Activated CD4-positive, alpha-beta memory T cell treated with anti-CD3 and anti-CD28 coated beads, Interleukin-2, amount 10 ng/mL, durations not matched to agents 7 days and 5 days (primary cell): ENCODE results near the gene FANCE. TPM values are rescaled to one million over a fixed set of nuclear protein-coding genes. Genes with fewer than 3 reads are reported as not detected.

Experiments used
- CTCF ChIA-PET: fragments of 350-600 bp; sonication (Branson Sonifier 250); formaldehyde crosslinking; loops from one replicate; lab custom pipeline; 2021; ENCODE audit warnings: antibody characterized with exemption, inconsistent platforms; lab: Charles Lee
- POLR2A ChIA-PET: fragments of 350-600 bp; sonication (Branson Sonifier 250); formaldehyde crosslinking; loops from one replicate; lab custom pipeline; 2021; ENCODE audit warnings: antibody characterized with exemption; lab: Charles Lee
- DNase-seq: peaks from one replicate; pipeline ENCODE4 v3.0.0-alpha.2; 2020
- H3K27ac Mint-ChIP-seq: one replicate; pipeline ENCODE4 v1.8.0; 2021; ENCODE audit warnings: mild to moderate bottlenecking, mixed read lengths
- H3K27me3 Mint-ChIP-seq: one replicate; pipeline ENCODE4 v1.8.0; 2021; ENCODE audit warnings: mixed read lengths
- H3K36me3 Mint-ChIP-seq: one replicate; pipeline ENCODE4 v1.8.0; 2021; ENCODE audit warnings: low read depth, mixed read lengths
- H3K4me1 Mint-ChIP-seq: one replicate; pipeline ENCODE4 v1.8.0; 2021; ENCODE audit warnings: mixed read lengths
- H3K4me3 Mint-ChIP-seq: one replicate; pipeline ENCODE4 v1.8.0; 2021; ENCODE audit warnings: mild to moderate bottlenecking, mixed read lengths
- H3K9me3 Mint-ChIP-seq: one replicate; pipeline ENCODE4 v1.8.0; 2021; ENCODE audit warnings: mixed read lengths
- total RNA-seq, 2 experiments: library from RNA; stranded (reverse); gene quantifications; one replicate each; pipeline ENCODE4 v1.2.3, GENCODE V29; 2021

FANCE gene
- total RNA-seq, 2 experiments from 2014 or later, result 10.3 to 10.4 TPM

DNA sequence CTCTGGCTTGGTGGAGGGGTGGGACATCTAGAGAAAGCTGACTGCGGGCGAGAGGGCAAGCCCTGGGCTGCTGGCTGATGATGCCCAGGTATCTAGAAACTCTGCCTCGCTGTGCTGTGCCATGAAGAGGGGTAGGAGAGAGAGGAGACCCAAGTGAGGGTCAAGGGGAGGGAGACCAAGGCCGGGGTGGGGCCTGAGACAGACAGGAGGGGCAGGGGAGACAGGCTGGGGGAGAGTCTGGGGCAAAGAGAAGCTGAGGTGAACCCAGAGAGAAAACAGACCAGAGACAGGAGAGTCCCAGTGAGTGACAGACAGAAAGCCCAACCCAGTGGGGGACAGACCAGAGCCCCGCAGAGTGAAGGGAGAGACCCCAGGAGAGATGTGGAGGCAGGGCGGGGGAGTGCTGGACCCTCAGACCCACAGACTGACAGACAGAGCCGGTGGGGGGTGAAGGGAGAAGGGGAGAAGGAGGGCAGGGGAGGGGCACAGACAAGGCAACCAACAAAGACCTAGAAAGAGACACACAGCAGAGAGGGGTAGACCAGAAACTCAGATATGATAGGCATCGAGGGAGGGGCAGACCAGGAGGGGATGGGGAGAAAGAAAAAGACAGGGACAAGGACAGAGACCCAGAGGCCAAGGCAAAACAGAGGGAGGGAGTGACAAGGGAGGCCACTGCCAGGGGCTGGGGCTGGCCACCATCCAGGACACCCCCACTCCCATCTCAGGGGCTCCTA lies 38.9 kb downstream of the FANCE start:
- Mint-ChIP-seq H3K36me3 (no peaks in the 10 kb centered on the region), H3K9me3 (no peaks in the 10 kb centered on the region), H3K27me3 (peaks cover 8% of the 10 kb centered on the region), H3K4me3 (no peak overlapping the region), H3K4me1 (peaks cover 16% of the 10 kb centered on the region), H3K27ac (no peak overlapping the region)
- ChIA-PET POLR2A (no interaction called here), CTCF (no interaction called here)
- DNase-seq, result no peak

DNA sequence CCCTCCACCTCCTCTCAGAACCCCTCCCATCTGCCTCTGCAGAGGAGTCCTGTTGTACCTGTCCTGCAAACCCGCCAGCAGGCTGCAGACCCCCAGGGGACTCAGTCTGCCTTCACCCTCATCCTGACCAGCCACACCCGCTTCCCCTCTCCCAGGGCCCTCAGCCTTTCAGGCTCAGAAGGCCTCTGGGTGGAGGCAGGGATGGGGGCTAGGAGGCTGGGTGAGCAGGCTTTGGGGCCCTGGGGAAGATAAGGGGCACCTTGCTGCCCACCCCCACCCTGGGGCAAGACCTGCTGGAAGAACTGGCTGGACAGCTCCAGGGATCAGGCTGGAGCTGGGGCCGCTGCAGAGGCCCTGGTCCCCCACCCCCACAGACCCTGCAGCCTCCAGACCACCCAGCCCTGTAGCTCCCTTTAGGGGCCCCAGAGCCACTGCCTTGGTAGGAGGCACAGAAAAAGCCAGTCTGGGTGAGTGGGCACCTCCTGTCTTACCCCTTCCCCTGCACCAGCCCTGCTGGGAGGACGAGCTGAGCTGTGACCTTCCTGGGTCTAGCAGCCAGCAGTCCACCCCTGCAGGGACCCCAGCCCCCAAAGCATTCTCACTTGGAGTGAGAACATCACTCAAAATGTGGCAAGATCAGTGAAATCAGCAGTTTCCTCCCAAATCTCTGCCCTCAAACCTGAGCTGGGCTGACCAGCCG lies 39.6 kb downstream of the FANCE start:
- no peak overlapping the region for H3K27ac Mint-ChIP-seq
- H3K27me3 Mint-ChIP-seq, result peaks cover 9% of the 10 kb centered on the region
- H3K4me3 Mint-ChIP-seq, result no peak overlapping the region
- no peaks in the 10 kb centered on the region for H3K9me3 Mint-ChIP-seq
- H3K4me1 Mint-ChIP-seq, result peaks cover 16% of the 10 kb centered on the region
- no peak for DNase-seq
- H3K36me3 Mint-ChIP-seq, result no peaks in the 10 kb centered on the region
- ChIA-PET POLR2A (no interaction called here), CTCF (no interaction called here)

DNA sequence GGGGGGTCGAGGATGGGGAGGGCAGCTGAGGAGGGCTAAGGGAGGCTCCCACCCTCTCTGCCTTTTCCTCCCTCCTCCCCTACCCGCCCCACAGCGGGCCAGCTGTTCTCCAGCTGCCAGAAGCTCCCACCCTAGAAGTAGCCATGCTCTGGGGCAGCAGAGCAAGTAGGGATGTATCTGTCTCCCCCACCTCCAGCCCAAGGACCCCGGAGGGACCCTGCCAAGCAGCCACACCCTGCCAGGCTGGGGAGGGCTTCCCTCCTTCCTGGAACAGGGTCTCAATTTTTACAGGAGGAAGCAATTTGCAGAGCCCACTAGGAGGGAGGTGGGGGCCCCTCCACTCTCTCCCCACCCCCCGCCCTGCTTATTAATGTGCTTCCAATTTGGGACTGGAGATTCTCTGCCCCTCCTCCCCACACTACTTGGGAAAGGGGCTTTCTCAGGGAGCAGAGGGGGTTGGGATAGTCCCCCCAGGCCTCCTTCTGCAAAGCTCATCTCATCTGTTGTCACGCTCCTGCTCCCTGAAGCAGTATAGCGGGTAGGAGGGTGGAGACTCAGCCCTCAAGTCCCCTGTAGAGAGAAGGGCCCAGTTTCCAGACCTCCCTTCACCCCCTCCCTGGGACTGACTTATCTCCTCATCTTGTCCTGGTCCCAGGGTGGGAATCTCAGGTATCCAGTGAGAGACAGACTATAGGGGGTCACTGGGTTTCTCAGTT lies 40.3 kb downstream of the FANCE start:
- Mint-ChIP-seq H3K36me3 (no peaks in the 10 kb centered on the region), H3K4me3 (no peak overlapping the region), H3K9me3 (no peaks in the 10 kb centered on the region), H3K27me3 (peaks cover 9% of the 10 kb centered on the region), H3K4me1 (peaks cover 16% of the 10 kb centered on the region), H3K27ac (no peak overlapping the region)
- ChIA-PET POLR2A (no interaction called here), CTCF (no interaction called here)
- no peak for DNase-seq

DNA sequence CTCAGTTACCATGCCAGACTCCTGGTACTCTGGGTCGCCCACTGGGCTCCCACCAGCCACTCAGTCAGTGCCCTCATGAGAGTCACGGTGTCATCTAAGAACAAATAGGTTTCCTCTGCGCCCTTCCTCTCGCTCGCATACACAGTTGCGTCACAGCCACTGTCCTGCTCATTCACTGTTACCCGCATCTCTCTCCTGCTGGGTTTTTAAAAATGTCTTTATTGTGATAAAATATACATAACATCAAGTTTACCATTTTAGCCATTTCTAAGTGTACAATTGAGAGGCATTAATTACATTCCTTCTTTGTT lies 40.8 kb downstream of the FANCE start:
- H3K9me3 Mint-ChIP-seq, result no peaks in the 10 kb centered on the region
- ChIA-PET CTCF (no interaction called here), POLR2A (no interaction called here)
- no peaks in the 10 kb centered on the region for H3K36me3 Mint-ChIP-seq
- H3K27ac Mint-ChIP-seq, result no peak overlapping the region
- no peak for DNase-seq
- H3K4me1 Mint-ChIP-seq, result peaks cover 12% of the 10 kb centered on the region
- no peak overlapping the region for H3K4me3 Mint-ChIP-seq
- peaks cover 10% of the 10 kb centered on the region for H3K27me3 Mint-ChIP-seq

DNA sequence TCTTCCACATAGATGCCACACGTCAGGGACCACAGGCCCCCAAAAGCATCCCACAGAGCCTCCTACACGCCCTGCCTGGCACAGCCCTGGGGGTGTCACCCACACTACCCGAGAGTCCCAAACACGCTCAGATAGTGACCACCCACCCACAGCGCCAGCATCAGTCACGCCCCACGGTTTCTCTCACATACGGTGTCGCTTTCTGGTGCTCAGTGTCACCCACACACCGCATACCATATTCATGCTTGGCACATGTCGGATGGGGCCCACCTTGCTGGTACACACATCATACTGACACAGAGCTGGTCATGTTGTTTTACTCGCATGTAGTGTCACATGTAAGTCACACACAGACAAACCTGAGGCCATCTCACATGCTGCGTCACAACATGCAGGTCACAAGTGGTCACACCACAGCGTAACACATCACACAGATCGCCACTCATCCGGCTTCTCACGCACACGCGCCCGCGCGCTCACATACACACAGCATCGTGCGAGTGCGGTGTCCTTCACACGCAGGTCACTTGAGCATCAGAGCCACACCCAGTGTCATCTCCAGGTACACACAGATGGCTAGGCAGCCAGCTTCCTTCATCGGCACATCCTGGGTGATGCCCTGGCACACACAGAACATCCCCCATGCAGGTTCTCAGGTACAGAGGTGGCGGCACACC lies 41.3 kb downstream of the FANCE start:
- ChIA-PET POLR2A (no interaction called here), CTCF (no interaction called here)
- Mint-ChIP-seq H3K27me3 (peaks cover 15% of the 10 kb centered on the region), H3K36me3 (no peaks in the 10 kb centered on the region), H3K4me1 (peaks cover 9% of the 10 kb centered on the region), H3K27ac (no peak overlapping the region), H3K4me3 (no peak overlapping the region), H3K9me3 (no peaks in the 10 kb centered on the region)
- no peak for DNase-seq

DNA sequence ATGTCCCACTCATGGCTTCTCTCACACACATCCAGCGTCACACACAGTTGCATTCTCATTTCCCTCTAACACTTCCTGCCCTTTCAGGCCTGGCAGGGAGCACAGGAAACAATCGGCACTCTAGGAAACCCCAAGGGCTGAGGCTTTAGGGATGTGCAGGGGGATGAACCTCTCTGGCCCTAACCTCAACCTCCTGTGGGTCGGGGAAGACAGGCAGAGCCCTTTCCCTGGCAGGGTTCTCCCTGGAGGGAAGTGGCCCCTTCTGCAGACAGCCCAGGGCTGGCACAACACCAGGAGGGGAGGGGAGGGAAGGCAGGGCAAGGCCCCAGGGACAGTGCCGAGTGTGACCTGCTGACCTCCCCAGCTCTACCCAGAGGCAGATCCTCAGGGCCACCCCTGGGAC lies 42.0 kb downstream of the FANCE start:
- POLR2A ChIA-PET, result interaction anchor here (0.6 to 1.0 kb wide), 2 partner anchors 16 to 23 kb away, joined by 3 read pairs; no protein-coding TSS in a partner anchor
- DNase-seq, result no peak

DNA sequence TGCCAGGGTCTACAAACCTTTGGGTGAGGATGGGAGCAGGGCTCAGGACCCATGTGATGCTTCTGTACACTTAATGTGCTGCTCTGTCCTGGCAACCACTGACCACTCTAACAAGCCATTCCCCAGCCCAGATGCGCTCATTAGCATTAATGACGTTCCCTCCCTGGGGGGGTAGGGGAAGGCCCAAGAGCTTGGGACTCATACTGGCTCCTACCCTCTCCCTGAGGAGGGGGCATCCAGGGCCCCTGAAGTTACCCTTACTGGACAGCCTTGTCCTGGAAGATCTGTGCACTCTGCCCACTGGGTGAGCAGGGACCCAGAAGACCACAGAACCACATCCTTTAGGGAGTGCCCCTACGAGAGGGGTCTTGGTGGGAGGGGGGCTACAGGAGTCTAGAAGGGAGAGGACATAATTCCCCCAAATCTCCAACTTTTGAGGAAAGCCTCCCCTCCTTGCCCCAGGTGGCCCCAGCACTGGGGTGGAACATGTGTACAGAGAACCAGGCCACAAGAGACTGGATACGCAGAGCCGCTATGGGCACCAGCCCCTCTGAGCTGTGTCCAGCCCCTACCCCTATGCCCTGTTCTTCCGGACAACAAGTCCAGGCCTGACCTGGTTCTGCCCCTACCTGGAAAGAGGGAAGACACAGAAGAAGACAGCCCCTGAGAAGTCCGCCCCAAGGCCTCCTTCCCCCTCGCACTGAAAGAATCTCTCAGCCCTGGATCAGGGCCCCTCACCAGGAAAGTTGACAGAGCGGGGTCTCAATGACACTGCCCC lies 43.3 kb downstream of the FANCE start:
- Mint-ChIP-seq H3K9me3 (no peaks in the 10 kb centered on the region), H3K27ac (no peak overlapping the region), H3K27me3 (peaks cover 33% of the 10 kb centered on the region), H3K4me1 (peaks cover 13% of the 10 kb centered on the region), H3K4me3 (peak overlapping the region; percentile 64), H3K36me3 (no peaks in the 10 kb centered on the region)
- POLR2A ChIA-PET, result interaction anchor here (1.0 kb wide), 1 partner anchor 25 kb away, joined by 3 read pairs; no protein-coding TSS in a partner anchor
- DNase-seq, result no peak
- CTCF ChIA-PET, result no interaction called here

More for the DNA sequence above, 42.0 kb downstream of the FANCE start:
- H3K4me1 Mint-ChIP-seq, result peaks cover 13% of the 10 kb centered on the region
- no peak overlapping the region for H3K4me3 Mint-ChIP-seq
- H3K9me3 Mint-ChIP-seq, result no peaks in the 10 kb centered on the region
- no peak overlapping the region for H3K27ac Mint-ChIP-seq
- CTCF ChIA-PET, result no interaction called here
- no peaks in the 10 kb centered on the region for H3K36me3 Mint-ChIP-seq
- peaks cover 22% of the 10 kb centered on the region for H3K27me3 Mint-ChIP-seq

DNA sequence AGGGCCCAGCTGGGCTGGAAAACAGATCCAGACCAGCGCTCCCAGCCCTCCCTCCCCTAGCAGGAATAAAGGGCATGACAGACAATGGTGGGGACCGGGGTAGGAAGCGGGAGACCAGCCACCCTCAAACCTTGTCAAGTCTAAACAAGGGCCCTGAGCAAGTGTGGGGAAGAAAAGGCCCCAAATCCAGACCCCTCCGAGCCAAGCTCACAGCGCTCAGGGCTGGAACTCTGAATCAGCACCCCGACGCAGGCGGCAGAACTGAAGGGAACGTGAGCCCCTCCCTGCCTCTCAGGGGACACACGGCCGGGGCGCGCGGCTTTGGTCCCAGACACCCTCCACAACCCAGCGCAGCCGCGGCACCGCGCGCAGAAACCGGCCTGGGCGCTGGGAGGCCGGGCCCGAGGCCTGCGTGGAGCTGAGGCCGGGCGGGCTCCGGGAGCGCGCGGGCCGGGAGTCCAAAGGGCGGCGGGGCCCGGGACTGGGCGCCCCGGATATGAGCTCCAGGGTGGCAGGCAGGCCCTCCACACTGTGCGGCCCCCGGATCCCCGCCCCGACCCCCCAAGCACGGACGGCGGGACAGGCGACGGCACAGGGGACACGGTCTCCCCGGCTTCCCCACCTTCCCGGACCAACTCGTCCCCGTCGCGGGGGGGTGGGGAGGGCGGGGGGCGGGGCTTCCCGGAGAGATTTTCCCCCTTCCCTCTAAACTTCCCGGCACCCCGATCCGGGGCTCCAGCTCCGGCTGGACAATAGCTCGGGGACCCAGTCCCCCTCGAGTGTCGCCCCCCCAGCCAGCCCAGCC lies 44.1 kb downstream of the FANCE start:
- no peaks in the 10 kb centered on the region for H3K36me3 Mint-ChIP-seq
- no peak for DNase-seq
- H3K27ac Mint-ChIP-seq, result no peak overlapping the region
- ChIA-PET CTCF (no interaction called here), POLR2A (no interaction called here)
- peak overlapping the region; percentile 64 for H3K4me3 Mint-ChIP-seq
- H3K4me1 Mint-ChIP-seq, result peaks cover 13% of the 10 kb centered on the region
- peaks cover 36% of the 10 kb centered on the region for H3K27me3 Mint-ChIP-seq
- H3K9me3 Mint-ChIP-seq, result no peaks in the 10 kb centered on the region

DNA sequence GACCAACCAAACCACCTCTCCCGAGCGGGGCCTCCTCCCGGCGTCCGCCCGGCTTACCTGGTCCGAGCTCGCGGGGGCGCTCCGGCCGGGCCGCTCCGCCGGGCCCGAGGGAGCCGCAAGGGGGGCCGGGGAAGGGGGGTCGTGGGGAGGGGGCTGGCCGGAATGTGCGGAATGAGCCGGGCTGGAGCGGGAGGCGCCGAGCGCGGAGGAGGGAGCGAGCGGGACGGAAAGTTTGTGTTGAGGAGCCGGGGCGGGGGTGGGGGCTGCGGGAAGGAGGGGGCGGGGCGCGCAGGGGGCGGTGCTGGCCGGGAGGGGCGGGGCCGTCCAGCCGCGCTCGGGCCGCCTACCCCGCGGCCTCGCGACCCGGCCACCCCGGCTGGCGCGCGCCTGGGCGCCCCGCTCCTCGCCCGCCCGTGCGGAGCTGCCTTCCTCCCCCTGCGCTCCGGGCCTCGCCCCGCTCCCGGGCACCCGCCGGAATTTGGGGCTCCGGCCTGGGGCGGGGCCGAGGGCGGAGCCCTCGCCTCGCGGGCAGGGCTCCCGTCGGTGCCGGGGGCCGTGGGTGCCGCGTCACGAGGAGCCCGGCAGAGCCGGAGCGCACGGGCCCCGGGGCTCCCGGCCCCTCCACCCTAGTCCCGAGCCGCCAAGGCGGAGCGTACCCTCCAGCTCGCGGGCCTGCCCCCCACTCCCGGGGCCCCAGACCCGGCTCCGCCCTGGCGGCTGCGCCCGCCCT lies 44.9 kb downstream of the FANCE start, which contains the start of gene TEAD3:
TSS of gene TEAD3 (minus strand) at position 239 of the 730 bp plus-strand sequence.
- peak within 1 kb of the TSS; percentile 67 for H3K4me3 Mint-ChIP-seq

DNA sequence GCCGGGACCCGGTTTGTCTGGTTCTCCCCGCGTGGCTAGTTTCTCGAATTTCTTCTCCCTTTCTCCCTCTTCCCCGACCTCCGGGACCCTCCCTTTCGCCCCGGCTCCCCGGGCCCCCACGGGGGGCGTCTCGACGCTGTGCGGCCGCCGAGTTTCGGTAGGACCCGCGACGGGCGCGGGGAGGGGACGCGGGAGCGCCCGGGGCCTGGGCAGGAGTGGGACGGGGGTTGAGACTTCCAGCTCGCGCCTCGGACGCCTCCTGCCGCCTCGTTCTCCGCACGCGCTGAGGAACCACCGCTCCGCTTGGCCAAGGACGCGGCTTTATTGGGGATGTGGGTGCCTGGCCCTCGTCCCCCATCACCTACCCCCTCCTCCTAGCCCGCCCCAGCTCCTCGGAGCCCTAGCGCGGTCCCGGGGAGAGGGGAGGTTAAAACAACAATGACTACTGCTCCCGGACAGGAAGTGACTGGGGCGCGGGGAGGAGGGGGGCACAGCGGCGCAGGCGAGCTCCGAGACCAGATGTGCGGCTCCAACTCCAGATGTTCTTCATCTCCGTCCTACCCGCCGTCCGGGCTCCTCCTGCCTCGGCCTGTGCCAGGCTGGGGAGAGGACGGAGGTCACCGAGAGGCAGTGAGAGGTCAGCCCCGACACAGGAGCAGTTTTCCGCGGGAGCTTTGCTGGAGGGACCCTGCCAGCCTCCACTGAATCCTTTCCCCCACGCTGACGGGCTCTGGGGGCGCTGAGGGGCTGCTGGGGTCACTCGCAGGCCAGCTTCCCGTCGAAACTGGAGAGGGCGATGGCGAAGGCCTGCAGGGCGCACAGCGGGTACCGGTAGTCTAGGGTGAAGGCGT lies 45.7 kb downstream of the FANCE start:
- H3K9me3 Mint-ChIP-seq, result no peaks in the 10 kb centered on the region
- H3K27ac Mint-ChIP-seq, result no peak overlapping the region
- DNase-seq, result peak; percentile 49
- POLR2A ChIA-PET, result interaction anchor here (0.9 to 1.0 kb wide), 4 partner anchors 13 to 200 kb away, joined by 3 to 4 read pairs (median 3); partner anchors contain the start of gene DEF6
- H3K4me3 Mint-ChIP-seq, result peak overlapping the region; percentile 67
- CTCF ChIA-PET, result interaction anchor here (0.6 to 0.8 kb wide), 2 partner anchors 33 to 156 kb away, joined by 3 read pairs; no protein-coding TSS in a partner anchor
- peaks cover 40% of the 10 kb centered on the region for H3K27me3 Mint-ChIP-seq
- H3K36me3 Mint-ChIP-seq, result no peaks in the 10 kb centered on the region
- H3K4me1 Mint-ChIP-seq, result peaks cover 13% of the 10 kb centered on the region

More for the DNA sequence above, 44.9 kb downstream of the FANCE start, which contains the start of gene TEAD3:
- Mint-ChIP-seq H3K9me3 (no peaks in the 10 kb centered on the region), H3K36me3 (no peaks in the 10 kb centered on the region), H3K27me3 (peaks cover 40% of the 10 kb centered on the region), H3K4me1 (peaks cover 13% of the 10 kb centered on the region), H3K27ac (no peak within 1 kb of the TSS)
- ChIA-PET POLR2A (interaction anchor here (1.0 kb wide), 2 partner anchors 24 to 186 kb away, joined by 3 to 4 read pairs; no protein-coding TSS in a partner anchor), CTCF (interaction anchor here (0.8 kb wide), 1 partner anchor 155 kb away, joined by 3 read pairs; no protein-coding TSS in a partner anchor)
- peak; percentile 54 for DNase-seq
